DND-41 (cell line): ENCODE results near the gene RBM27.
"Not testable (repeated sequence)": the region's sequence is repeated elsewhere in the genome, so short reads cannot be mapped to it uniquely, and the experiment has no call there.

Experiments used
- ATAC-seq: fragments of 200-7000 bp; cut with Tn5 transposase; 3 replicates; pipeline ENCODE4 v1.9.1; 2021; ENCODE audit warnings: low read depth; ENCODE audit not compliant: insufficient read depth
- DNase-seq: peaks from one replicate; pipeline ENCODE4 v3.0.0-alpha.2; 2020
- H2AFZ ChIP-seq: 2 replicates; pipeline ENCODE4 v1.6.0; 2012; ENCODE audit warnings: low read depth, low read length
- H3K27ac ChIP-seq: 2 replicates; pipeline ENCODE4 v1.5.1; 2012; ENCODE audit warnings: low read length, inconsistent platforms
- H3K27me3 ChIP-seq: fragments of 200-600 bp; sonication (generic); 2 replicates; pipeline ENCODE4 v1.6.0; 2012; ENCODE audit warnings: low read length, mild to moderate bottlenecking, inconsistent platforms; ENCODE audit not compliant: insufficient read depth, poor library complexity
- H3K36me3 ChIP-seq: 2 replicates; pipeline ENCODE4 v1.5.1; 2012; ENCODE audit warnings: low read length, inconsistent platforms; ENCODE audit not compliant: insufficient read depth
- H3K4me1 ChIP-seq: 2 replicates; pipeline ENCODE4 v1.5.1; 2012; ENCODE audit warnings: mild to moderate bottlenecking, low read length; ENCODE audit not compliant: insufficient read depth
- H3K4me2 ChIP-seq: 2 replicates; pipeline ENCODE4 v1.6.0; 2012; ENCODE audit warnings: mild to moderate bottlenecking, moderate library complexity, low read length, inconsistent platforms; ENCODE audit not compliant: insufficient read depth
- H3K4me3 ChIP-seq, 2 experiments: fragments of 200-600 bp in 1 of 2; shearing (Covaris generic) in 1 of 2; 2 replicates each; pipeline ENCODE4 v1.5.1; 2012 to 2016; ENCODE audit warnings: inconsistent platforms in 2 of 2, low read length in 2 of 2, mild to moderate bottlenecking in 2 of 2, low read depth in 1 of 2, moderate library complexity in 1 of 2
- H3K79me2 ChIP-seq: 2 replicates; pipeline ENCODE4 v1.6.0; 2012; ENCODE audit warnings: low read length, inconsistent platforms; ENCODE audit not compliant: insufficient read depth
- H3K9ac ChIP-seq: 2 replicates; pipeline ENCODE4 v1.6.0; 2012; ENCODE audit warnings: low read depth, mild to moderate bottlenecking, inconsistent platforms, low read length, moderate library complexity
- H3K9me3 ChIP-seq: 2 replicates; pipeline ENCODE4 v1.5.1; 2012; ENCODE audit warnings: low read length, moderate library complexity, mild to moderate bottlenecking, inconsistent platforms; ENCODE audit not compliant: insufficient read depth, severe bottlenecking
- H4K20me1 ChIP-seq: 2 replicates; pipeline ENCODE4 v1.6.0; 2012; ENCODE audit warnings: low read length; ENCODE audit not compliant: insufficient read depth
- CTCF ChIP-seq: IDR thresholded peaks from 2 replicates; pipeline ENCODE4 v1.5.1; 2012; ENCODE audit warnings: borderline replicate concordance, low read length, moderate library complexity, mild to moderate bottlenecking; ENCODE audit not compliant: poor library complexity, severe bottlenecking; ENCODE audit errors: extremely low read depth
- EZH2 ChIP-seq: IDR thresholded peaks from 3 replicates; pipeline ENCODE4 v1.6.1; 2012; ENCODE audit warnings: borderline replicate concordance, low read depth, mild to moderate bottlenecking, moderate library complexity, low read length, inconsistent platforms; ENCODE audit not compliant: severe bottlenecking

RBM27 gene

GRCh38 chr5:146173597-146173996 is 29.8 kb upstream of the RBM27 start:
- ATAC-seq (no peak), DNase-seq (no peak)
- Histone ChIP-seq H3K9me3 (no peaks in the 10 kb centered on the region), H2AFZ (no peak overlapping the region), H3K79me2 (peaks cover 44% of the 10 kb centered on the region), H3K4me2 (no peak overlapping the region), H3K27ac (no peak overlapping the region), H3K9ac (no peak overlapping the region), H3K4me1 (no peaks in the 10 kb centered on the region), H3K36me3 (peaks cover 65% of the 10 kb centered on the region), H3K4me3 (no peak overlapping the region), H3K27me3 (no peaks in the 10 kb centered on the region), H4K20me1 (peaks cover under 1% of the 10 kb centered on the region; the same call in 1 of the 2 replicates)
- no peak for TF ChIP-seq EZH2

GRCh38 chr5:146176805-146177204 is 26.6 kb upstream of the RBM27 start:
- TF ChIP-seq EZH2 (no peak), CTCF (no peak)
- no peak overlapping the region for H3K4me2 ChIP-seq
- no peaks in the 10 kb centered on the region for H3K27me3 ChIP-seq
- no peak overlapping the region for H3K9ac ChIP-seq
- peaks cover 29% of the 10 kb centered on the region for H3K4me1 ChIP-seq
- peaks cover 54% of the 10 kb centered on the region for H3K36me3 ChIP-seq
- peaks cover 20% of the 10 kb centered on the region; the same call in 1 of the 2 replicates for H4K20me1 ChIP-seq
- DNase-seq (no peak), ATAC-seq (no peak)
- H2AFZ ChIP-seq: no peak overlapping the region
- no peaks in the 10 kb centered on the region for H3K9me3 ChIP-seq
- no peak overlapping the region for H3K4me3 ChIP-seq
- H3K27ac ChIP-seq: no peak overlapping the region
- H3K79me2 ChIP-seq: peaks cover 66% of the 10 kb centered on the region

GRCh38 chr5:146179696-146180095 is 23.7 kb upstream of the RBM27 start:
- ATAC-seq (no peak), DNase-seq (no peak)
- Histone ChIP-seq H4K20me1 (peaks cover 20% of the 10 kb centered on the region; the same call in 1 of the 2 replicates), H3K4me1 (peaks cover 37% of the 10 kb centered on the region), H3K4me2 (peak overlapping the region; percentile 99; the same call in 1 of the 2 replicates), H3K36me3 (peaks cover 38% of the 10 kb centered on the region), H3K79me2 (peaks cover 58% of the 10 kb centered on the region), H2AFZ (no peak overlapping the region), H3K9ac (no peak overlapping the region), H3K4me3 (no peak overlapping the region), H3K9me3 (no peaks in the 10 kb centered on the region), H3K27ac (no peak overlapping the region), H3K27me3 (no peaks in the 10 kb centered on the region)
- TF ChIP-seq EZH2 (no peak), CTCF (no peak)

GRCh38 chr5:146183403-146183802 is 20.0 kb upstream of the RBM27 start:
- not testable (repeated sequence) for DNase-seq, ATAC-seq, H3K27me3 ChIP-seq, H3K27ac ChIP-seq, H3K9me3 ChIP-seq
- Histone ChIP-seq H3K4me3 (peak overlapping the region in 1 of 2 experiments; percentile 81; a peak in 2 of 4 replicates), H3K4me2 (peak overlapping the region; percentile 74), H4K20me1 (peaks cover 20% of the 10 kb centered on the region; the same call in 1 of the 2 replicates), H3K79me2 (peaks cover 40% of the 10 kb centered on the region), H3K9ac (peak overlapping the region; percentile 57), H2AFZ (peak overlapping the region; percentile 86), H3K36me3 (peaks cover 19% of the 10 kb centered on the region), H3K4me1 (peaks cover 37% of the 10 kb centered on the region)
